Measurements from ENCODE around the gene MYO18A. TPM values are rescaled to one million over a fixed set of nuclear protein-coding genes. Genes with fewer than 3 reads are reported as not detected.

Gene MYO18A
- total RNA-seq, 2 experiments from 2014 or later: 46.3 to 47.1 TPM

DNA sequence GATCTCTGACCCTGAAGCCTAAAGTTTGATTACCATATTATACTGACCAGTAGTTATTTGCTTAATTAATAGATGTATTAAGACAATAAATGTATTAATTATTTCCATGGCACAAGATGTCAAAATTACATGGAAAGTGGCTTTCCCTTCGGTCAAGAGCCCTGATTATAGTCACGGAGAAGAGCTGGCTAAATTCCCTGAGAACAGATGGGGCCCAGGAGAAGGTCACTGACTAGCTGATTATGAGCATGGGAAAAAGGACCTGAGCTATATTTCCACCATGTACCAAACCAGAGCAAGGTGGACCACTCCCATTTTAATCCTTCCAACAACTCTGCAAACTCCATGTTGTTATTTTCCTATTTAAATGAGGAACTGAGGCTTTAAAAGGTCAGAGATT is 12.9 kb upstream of the MYO18A start:
- Mint-ChIP-seq H3K27me3 (peaks cover 10% of the 10 kb centered on the region), H3K27ac (no peak overlapping the region), H3K4me3 (no peak overlapping the region), H3K4me1 (ENCODE audit: low read depth) (no peaks in the 10 kb centered on the region), H3K9me3 (no peaks in the 10 kb centered on the region), H3K36me3 (no peaks in the 10 kb centered on the region)
- POLR2A ChIA-PET: no interaction called here
- CTCF ChIA-PET: interaction anchor here (1.1 to 2.1 kb wide), 4 partner anchors 13 to 76 kb away, joined by 3 to 8 read pairs (median 3); partner anchors contain the start of gene MYO18A
- DNase-seq: no peak
- intact Hi-C loops (cut with micrococcal nuclease): no loop called here

DNA sequence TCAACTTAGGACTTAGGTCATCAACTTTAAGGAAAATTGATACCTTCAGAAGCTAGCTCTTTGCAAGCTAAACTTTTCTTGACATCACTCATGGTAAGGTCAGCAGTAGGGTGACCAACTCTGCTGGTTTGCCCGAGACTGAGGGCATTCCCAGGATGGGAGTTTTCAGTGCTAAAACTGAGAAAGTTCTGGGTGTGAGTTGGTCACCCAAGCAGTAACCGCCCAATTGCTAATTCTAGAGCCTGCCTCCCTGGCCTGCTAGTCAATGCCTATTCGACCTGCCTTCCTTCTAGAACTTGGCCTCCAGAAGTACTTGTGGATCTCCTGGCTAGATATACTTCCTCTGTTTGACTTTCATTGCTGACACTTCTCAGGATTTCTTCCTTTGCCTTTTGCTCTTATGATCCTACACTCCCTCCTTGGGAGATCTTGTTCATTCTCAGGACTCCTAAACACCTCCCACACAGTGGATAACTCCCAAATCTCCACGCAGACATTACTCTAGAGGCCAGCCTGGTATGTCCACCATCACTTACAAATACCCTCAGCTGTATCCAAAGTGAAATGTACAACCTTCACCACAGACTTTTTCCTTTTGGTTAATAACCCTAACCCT is 10.5 kb upstream of the MYO18A start:
- Mint-ChIP-seq H3K4me1 (ENCODE audit: low read depth) (no peaks in the 10 kb centered on the region), H3K36me3 (no peaks in the 10 kb centered on the region), H3K27me3 (peaks cover 8% of the 10 kb centered on the region), H3K4me3 (no peak overlapping the region), H3K27ac (no peak overlapping the region), H3K9me3 (no peaks in the 10 kb centered on the region)
- intact Hi-C loops (cut with micrococcal nuclease): no loop called here
- no peak for DNase-seq
- ChIA-PET CTCF (interaction anchor here (0.7 to 1.6 kb wide), 3 partner anchors 10 to 67 kb away, joined by 3 to 10 read pairs (median 4); partner anchors contain the start of gene MYO18A), POLR2A (no interaction called here)

DNA sequence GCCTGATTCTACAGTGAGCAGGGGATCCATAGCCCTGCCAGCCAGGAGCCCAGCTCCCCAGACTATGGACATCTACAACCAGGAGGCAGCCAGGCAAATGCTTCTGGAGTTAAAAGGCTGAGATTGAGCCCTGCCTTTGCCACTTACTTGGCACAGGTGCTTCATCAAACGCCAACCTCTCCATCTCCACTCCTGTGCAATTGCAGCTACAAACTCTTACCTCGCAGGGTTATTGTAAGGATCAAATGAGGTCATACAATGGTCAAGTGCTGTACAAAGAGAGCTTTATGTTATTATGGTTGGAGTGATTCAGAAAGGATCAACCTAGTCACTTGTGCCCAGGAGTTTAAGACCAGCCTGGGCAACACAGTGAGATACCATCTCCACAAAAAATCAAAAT is 9.8 kb upstream of the MYO18A start:
- DNase-seq: no peak
- H3K27me3 Mint-ChIP-seq: peaks cover 6% of the 10 kb centered on the region
- no peak overlapping the region for H3K27ac Mint-ChIP-seq
- no peaks in the 10 kb centered on the region for H3K9me3 Mint-ChIP-seq
- CTCF ChIA-PET: interaction anchor here (1.1 to 1.6 kb wide), 2 partner anchors 10 to 13 kb away, joined by 3 to 10 read pairs; partner anchors contain the start of gene MYO18A
- no peaks in the 10 kb centered on the region for H3K4me1 Mint-ChIP-seq (ENCODE audit: low read depth)
- POLR2A ChIA-PET: interaction anchor here (1.3 kb wide), 1 partner anchor 41 kb away, joined by 3 read pairs; no protein-coding TSS in a partner anchor
- no peaks in the 10 kb centered on the region for H3K36me3 Mint-ChIP-seq
- intact Hi-C loops (cut with micrococcal nuclease): no loop called here
- no peak overlapping the region for H3K4me3 Mint-ChIP-seq

DNA sequence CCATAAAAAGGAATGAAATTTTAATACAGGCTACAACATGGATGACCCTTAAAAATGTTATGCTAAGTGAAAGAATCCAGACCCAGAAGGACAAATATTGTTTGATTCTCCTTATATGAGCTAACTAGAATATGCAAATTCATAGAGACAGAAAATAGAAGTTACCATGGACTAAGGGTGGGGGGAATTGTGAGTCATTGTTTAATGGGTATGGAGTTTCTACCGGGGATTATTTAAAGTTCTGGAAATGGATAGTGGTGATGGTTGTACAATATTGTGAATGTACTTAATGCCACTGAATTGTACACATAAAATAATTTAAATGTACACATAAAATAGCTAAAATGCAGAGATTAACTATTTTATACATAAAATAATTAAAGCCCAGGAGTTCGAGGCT is 9.2 kb upstream of the MYO18A start:
- intact Hi-C loops (cut with micrococcal nuclease): no loop called here
- Mint-ChIP-seq H3K9me3 (no peaks in the 10 kb centered on the region), H3K4me3 (no peak overlapping the region), H3K4me1 (ENCODE audit: low read depth) (no peaks in the 10 kb centered on the region), H3K27me3 (peaks cover 5% of the 10 kb centered on the region), H3K36me3 (no peaks in the 10 kb centered on the region), H3K27ac (no peak overlapping the region)
- ChIA-PET CTCF (interaction anchor here (1.6 kb wide), 1 partner anchor 9 kb away, joined by 10 read pairs; the partner anchor contains the start of gene MYO18A), POLR2A (interaction anchor here (1.3 kb wide), 1 partner anchor 40 kb away, joined by 3 read pairs; no protein-coding TSS in a partner anchor)
- DNase-seq: no peak

DNA sequence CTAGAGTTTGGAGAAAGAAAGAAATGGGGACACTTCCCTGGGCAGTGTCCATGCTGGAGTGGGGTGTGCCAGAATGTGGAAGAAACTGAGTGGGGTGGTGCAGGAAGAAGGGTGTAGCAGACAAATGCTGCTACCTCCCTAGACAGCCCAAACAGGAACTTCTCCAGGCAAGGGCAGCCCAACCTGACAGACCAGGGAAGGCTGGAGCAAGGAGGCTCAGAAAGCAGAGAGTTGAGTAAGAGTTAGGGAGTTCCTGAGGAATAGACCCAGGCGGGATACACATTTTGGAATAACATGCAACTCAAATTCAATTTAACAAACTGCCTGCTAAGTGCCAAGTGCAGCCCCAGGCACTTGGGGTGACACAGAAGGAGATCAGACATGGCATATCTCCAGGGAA is 1.0 kb upstream of the MYO18A start:
- peaks cover 2% of the 10 kb centered on the region for H3K27me3 Mint-ChIP-seq
- ChIA-PET CTCF (interaction anchor here (0.6 to 9.2 kb wide), 6 partner anchors 26 to 65 kb away, joined by 4 to 308 read pairs (median 8); no protein-coding TSS in a partner anchor), POLR2A (no interaction called here)
- peaks cover 32% of the 10 kb centered on the region for H3K4me1 Mint-ChIP-seq (ENCODE audit: low read depth)
- H3K9me3 Mint-ChIP-seq: no peaks in the 10 kb centered on the region
- DNase-seq: no peak
- H3K27ac Mint-ChIP-seq: no peak overlapping the region
- no peak overlapping the region for H3K4me3 Mint-ChIP-seq
- intact Hi-C loops (cut with micrococcal nuclease): no loop called here
- H3K36me3 Mint-ChIP-seq: no peaks in the 10 kb centered on the region

DNA sequence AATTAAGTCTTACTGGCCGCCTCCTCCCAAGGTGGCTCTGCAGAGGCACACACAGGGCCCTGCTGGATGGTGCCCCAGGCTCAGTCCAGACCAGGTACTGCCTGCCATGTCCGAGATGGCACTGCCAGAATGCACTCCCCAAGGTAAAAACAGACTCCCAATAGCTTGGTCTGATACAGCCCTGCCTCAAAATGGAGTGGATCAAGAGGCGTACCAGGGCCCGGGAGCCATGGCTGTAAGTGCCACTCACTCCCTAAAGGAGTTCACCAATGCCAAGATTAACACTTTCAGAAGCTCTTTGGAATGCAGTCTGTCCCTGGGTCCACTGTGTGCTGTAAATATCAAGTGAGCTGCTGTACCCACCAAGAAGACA is 576 bp upstream of the MYO18A start:
- Mint-ChIP-seq H3K9me3 (no peaks in the 10 kb centered on the region), H3K4me3 (no peak overlapping the region), H3K27ac (no peak overlapping the region), H3K4me1 (ENCODE audit: low read depth) (peaks cover 36% of the 10 kb centered on the region), H3K27me3 (peaks cover 2% of the 10 kb centered on the region), H3K36me3 (no peaks in the 10 kb centered on the region)
- intact Hi-C loops (cut with micrococcal nuclease): loop anchor here (1.0 kb wide), 1 partner anchor 32 kb away; no protein-coding TSS in a partner anchor
- CTCF ChIA-PET: interaction anchor here (0.6 to 9.2 kb wide), 23 partner anchors 9 to 189 kb away, joined by 4 to 308 read pairs (median 7); no protein-coding TSS in a partner anchor
- POLR2A ChIA-PET: interaction anchor here (1.0 to 1.6 kb wide), 3 partner anchors 26 to 76 kb away, joined by 3 to 7 read pairs (median 6); no protein-coding TSS in a partner anchor
- no peak for DNase-seq

DNA sequence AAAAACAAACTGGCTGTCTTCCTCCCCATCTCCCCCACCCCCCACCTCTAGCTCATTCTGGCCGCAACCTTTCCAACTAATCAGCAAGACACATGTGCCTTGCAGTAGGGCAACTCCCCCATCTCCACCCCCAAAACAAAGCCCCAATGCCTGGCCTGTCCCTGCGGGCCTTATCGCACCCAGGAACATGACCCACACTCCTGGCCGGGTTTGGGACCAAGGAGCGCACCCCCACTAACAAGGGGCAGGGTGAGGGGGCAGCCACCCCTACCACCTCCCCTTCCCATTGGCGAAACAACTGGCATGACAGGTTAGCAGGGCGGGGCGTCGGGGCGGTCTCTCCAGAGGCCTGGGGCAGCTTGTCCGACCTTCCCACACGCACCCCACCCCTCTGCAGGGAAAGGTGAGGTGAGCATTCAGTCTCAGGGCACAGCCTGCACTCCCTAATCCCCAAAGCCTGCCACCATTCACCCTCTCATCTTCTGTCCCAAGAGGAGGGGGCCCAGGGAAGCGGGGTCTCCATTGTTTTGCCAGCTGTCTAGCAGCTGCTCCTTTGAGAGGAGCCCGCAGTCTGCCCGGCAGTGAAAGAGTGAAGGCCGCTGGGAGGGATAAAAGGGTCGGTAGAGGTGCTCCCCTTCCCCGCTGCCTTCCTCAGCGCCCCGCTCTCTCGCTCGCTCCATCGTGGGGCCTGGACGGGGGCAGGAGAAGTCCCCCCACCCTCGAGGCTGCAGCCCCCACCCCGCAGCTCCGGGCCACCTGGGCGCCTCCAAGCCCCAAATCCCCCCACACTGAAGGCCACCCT is 765 bp downstream of the MYO18A start:
- no peak overlapping the region for H3K27ac Mint-ChIP-seq
- peaks cover 36% of the 10 kb centered on the region for H3K4me1 Mint-ChIP-seq (ENCODE audit: low read depth)
- H3K36me3 Mint-ChIP-seq: no peaks in the 10 kb centered on the region
- CTCF ChIA-PET: interaction anchor here (0.6 to 9.2 kb wide), 30 partner anchors 9 to 438 kb away, joined by 3 to 308 read pairs (median 4); no protein-coding TSS in a partner anchor
- no peaks in the 10 kb centered on the region for H3K9me3 Mint-ChIP-seq
- no peak for DNase-seq
- intact Hi-C loops (cut with micrococcal nuclease): loop anchor here (1.0 kb wide), 1 partner anchor 31 kb away; no protein-coding TSS in a partner anchor
- peaks cover 2% of the 10 kb centered on the region for H3K27me3 Mint-ChIP-seq
- POLR2A ChIA-PET: interaction anchor here (1.0 to 3.2 kb wide), 4 partner anchors 24 to 78 kb away, joined by 3 to 12 read pairs (median 6); no protein-coding TSS in a partner anchor
- peak overlapping the region; percentile 41 for H3K4me3 Mint-ChIP-seq

DNA sequence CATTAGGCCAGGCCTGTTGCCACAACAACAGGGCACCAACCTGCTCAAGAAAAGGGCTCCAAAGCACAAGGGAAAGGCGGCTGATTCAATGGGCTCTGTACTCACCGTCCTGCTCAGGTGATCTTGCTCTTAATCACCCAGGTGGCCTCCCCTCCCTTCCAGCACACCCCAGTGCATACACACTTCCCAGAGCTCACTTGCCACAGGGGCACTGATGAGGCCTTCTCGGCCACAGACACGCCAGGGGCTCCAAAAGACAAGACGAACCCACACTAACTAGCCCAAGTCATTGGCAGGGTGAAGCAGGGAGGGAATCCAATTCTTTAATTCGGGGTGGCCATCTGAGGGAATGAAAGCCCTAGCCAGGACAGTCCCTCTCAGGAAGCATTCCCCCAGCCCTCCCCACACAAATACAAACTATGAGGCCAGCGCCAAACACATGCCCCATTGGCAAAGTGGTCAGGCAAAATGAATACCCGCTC is 1.4 kb downstream of the MYO18A start:
- CTCF ChIA-PET: interaction anchor here (0.5 to 9.2 kb wide), 8 partner anchors 13 to 77 kb away, joined by 5 to 308 read pairs (median 28); no protein-coding TSS in a partner anchor
- H3K27me3 Mint-ChIP-seq: peaks cover 2% of the 10 kb centered on the region
- POLR2A ChIA-PET: interaction anchor here (3.2 kb wide), 1 partner anchor 38 kb away, joined by 12 read pairs; no protein-coding TSS in a partner anchor
- DNase-seq: no peak
- no peaks in the 10 kb centered on the region for H3K36me3 Mint-ChIP-seq
- intact Hi-C loops (cut with micrococcal nuclease): no loop called here
- H3K9me3 Mint-ChIP-seq: no peaks in the 10 kb centered on the region
- no peak overlapping the region for H3K27ac Mint-ChIP-seq
- peaks cover 36% of the 10 kb centered on the region for H3K4me1 Mint-ChIP-seq (ENCODE audit: low read depth)
- H3K4me3 Mint-ChIP-seq: no peak overlapping the region

DNA sequence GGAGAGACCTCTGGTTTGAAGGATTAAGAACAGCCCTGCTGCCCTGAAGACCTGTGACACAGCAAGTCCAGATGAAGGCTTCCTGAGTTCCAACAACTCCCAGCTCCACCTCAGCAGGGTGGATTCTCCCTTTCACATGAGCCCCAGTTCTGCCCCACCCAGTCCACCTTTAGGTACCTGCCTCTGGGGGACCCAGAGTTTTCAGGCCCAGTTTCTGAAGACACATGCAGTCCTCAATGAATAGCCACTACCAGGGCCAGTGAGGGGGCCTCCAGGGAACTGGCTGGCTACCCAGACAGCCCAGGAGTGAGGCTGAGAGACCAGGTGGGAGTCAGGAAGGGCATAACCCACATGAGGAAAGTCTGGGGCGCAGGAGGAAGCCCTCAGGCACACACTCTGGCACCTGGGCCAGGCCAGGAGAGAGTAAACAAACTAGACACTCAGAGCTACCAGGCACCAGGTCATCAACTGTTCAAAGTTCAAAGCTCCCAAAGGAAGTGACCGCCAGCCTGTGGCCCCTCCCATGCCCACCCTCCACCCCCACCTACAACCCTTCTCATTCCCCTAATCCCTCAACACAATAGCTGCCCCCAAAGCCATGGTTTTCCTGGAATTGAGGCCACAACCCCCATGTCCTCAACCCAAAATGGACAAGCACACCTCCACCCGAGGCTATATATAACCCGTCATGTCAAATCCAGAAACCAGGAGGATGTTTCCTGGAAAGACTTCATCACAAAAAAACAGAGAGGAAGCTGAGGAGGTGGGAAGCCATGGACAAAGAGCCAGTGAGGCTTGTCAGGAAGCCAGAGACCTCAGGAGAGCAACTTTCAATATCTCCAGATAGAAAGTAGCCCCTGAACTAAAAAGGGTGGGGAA is 2.1 kb downstream of the MYO18A start:
- peaks cover 36% of the 10 kb centered on the region for H3K4me1 Mint-ChIP-seq (ENCODE audit: low read depth)
- H3K9me3 Mint-ChIP-seq: no peaks in the 10 kb centered on the region
- CTCF ChIA-PET: interaction anchor here (0.5 to 9.2 kb wide), 10 partner anchors 12 to 192 kb away, joined by 3 to 308 read pairs (median 8); no protein-coding TSS in a partner anchor
- peaks cover 2% of the 10 kb centered on the region for H3K27me3 Mint-ChIP-seq
- no peak for DNase-seq
- POLR2A ChIA-PET: interaction anchor here (1.4 to 3.2 kb wide), 6 partner anchors 14 to 227 kb away, joined by 3 to 12 read pairs (median 5); partner anchors contain the start of gene PHF12
- intact Hi-C loops (cut with micrococcal nuclease): no loop called here
- no peaks in the 10 kb centered on the region for H3K36me3 Mint-ChIP-seq
- H3K27ac Mint-ChIP-seq: no peak overlapping the region
- H3K4me3 Mint-ChIP-seq: peak overlapping the region; percentile 16

DNA sequence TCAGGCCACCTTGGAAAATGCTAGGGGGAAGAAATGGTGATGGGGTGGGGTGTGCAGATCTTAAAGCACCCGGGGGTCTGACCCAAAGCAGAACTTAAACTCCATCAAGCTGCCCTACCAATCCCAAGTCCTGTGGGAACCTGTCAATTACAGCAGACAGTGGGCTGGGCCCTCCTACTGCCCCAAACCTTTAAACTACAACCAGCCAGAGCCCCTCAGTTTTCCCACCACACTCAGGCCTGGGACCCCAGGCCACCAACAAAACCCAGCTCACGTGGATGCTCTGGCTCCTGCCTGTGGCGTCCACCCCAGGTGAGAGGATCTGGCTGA is 2.7 kb downstream of the MYO18A start:
- no peaks in the 10 kb centered on the region for H3K36me3 Mint-ChIP-seq
- DNase-seq: no peak
- ChIA-PET CTCF (interaction anchor here (1.0 to 9.2 kb wide), 9 partner anchors 8 to 193 kb away, joined by 3 to 308 read pairs (median 4); no protein-coding TSS in a partner anchor), POLR2A (interaction anchor here (1.3 to 3.2 kb wide), 8 partner anchors 14 to 226 kb away, joined by 3 to 12 read pairs (median 5); partner anchors contain the start of gene PHF12)
- H3K4me3 Mint-ChIP-seq: peak overlapping the region; percentile 73
- no peaks in the 10 kb centered on the region for H3K9me3 Mint-ChIP-seq
- no peak overlapping the region for H3K27ac Mint-ChIP-seq
- peaks cover 2% of the 10 kb centered on the region for H3K27me3 Mint-ChIP-seq
- intact Hi-C loops (cut with micrococcal nuclease): no loop called here
- peaks cover 36% of the 10 kb centered on the region for H3K4me1 Mint-ChIP-seq (ENCODE audit: low read depth)
